IPS-NIHi11 (cell line): ENCODE results near the gene RTRAF.
A peak's percentile ranks its signal among the peaks of the same experiment; 100 is the strongest.

Experiments used
- DNase-seq: peaks from one replicate; pipeline ENCODE4 v3.0.0; 2012; ENCODE audit warnings: mixed read lengths, low spot score

Gene RTRAF

DNA sequence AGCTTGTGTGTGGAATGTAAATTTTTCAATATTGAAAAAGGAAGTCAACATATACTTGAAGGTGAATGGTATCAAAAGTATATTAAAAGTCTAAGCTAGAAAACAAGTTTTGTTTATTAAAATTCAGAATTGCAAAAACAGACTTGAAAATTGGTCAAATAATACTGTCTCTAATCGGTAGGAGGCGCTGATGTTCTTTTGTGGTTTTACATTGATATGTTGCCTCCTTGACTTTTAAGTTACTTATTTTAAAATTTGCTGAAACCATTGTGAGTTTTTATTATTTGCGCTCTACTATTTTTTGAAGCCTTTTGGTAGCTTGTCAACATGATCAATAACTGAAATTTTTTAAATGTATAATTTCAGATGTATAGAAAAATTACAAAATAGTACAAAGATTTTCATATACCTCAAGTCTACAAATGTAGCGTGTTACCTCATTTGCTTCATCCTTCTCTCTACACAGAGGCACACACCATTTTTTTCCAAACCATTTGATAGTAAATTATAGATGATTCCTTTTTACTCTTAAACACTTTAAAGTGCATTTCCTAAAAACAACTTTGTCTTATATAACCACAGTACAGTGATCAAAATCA, 6.9 kb downstream of the RTRAF start:
- DNase-seq = no peak

- no peak for DNase-seq
Observed at GRCh38 chr14:51998348-51998747, 9.0 kb downstream of the RTRAF start.

GRCh38 chr14:51999084-51999483, 9.7 kb downstream of the RTRAF start:
- no peak for DNase-seq

DNA sequence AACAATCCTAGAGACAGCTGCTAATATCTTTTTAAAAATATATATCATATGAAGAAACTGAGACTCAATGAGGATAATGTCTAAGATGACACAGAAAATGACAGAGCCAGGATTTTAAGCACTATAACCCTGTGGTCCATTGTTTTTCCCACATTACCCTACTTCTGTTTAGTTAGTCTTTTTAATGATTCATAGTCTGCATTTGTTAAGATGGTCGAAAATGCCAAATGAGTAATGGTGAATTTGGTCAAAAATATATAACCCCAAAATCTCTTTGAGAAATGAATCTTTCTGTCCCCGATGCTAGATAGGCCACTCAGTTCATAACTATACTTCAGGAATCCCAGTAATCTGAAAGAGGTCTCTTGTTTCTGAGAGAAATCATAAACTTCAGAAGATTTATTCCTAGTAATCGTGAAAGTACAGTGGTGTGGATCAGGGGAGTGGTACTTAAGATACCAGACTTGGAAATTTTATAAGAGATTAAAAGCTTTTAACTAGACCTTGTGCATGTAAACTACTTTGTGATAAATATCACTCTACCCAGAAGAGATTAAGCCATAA, 10.8 kb downstream of the RTRAF start:
- no peak for DNase-seq

DNA sequence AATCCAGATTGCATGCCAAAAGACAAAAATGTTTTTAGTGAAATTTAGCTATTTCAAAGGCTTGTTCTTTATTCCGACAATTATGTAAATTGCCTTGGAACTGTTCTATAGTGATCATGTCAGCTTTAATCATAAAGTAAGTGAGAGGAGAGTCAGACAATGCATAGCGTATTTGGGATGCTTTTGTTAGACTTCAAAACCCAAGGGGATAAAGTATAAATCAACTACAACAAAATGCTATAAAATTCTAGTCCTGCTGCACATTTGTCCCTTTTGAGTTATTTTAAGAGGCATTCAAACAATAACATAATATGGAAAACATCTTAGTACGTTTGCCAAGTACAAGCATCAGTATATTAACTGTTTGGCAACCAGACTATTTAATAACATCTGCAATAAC, 11.3 kb downstream of the RTRAF start:
- no peak for DNase-seq

- DNase-seq = no peak
Observed at GRCh38 chr14:52002542-52002941, 13.2 kb downstream of the RTRAF start.

- no peak for DNase-seq
Observed at GRCh38 chr14:52003324-52003723, 14.0 kb downstream of the RTRAF start.

GRCh38 chr14:52005625-52006024, 16.3 kb downstream of the RTRAF start:
- DNase-seq = no peak

DNA sequence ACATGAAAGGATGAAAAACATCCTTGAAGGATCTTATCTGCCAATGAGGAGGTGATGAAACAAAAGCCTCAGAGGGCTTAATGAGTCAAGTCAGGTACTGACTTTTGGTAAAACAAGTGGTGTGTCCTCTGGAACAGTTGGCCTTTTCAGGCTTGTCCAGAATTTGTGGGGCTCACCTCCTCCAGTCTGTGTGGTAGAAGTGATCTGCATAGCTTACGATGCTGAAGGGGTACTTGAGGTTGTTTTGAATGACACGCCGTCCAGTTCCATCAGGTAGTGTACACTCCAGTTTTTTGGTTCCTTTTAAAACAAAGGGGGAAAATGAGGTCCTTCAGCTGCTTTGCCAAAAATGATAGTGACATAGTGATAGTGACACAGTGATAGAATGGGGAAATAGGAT, 17.0 kb downstream of the RTRAF start:
- no peak for DNase-seq

DNA sequence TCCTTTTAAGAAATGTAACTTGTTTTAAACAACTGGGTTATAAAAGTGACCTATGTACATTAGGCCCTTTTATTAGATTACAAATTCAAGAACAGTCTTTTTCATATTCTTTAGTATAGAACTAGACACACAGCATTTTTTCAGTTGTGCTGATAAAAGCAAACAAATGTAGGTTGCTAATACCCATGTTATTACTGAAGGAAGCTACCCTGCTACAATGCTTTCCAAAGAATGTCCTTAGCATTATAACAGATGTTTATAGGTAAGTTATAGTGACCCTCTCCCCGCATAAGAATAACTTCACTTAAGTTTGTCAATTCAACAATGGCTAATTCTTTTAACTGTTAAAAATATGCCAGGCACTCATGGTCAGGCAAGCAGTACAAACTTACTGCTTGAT, 17.9 kb downstream of the RTRAF start:
- no peak for DNase-seq

DNA sequence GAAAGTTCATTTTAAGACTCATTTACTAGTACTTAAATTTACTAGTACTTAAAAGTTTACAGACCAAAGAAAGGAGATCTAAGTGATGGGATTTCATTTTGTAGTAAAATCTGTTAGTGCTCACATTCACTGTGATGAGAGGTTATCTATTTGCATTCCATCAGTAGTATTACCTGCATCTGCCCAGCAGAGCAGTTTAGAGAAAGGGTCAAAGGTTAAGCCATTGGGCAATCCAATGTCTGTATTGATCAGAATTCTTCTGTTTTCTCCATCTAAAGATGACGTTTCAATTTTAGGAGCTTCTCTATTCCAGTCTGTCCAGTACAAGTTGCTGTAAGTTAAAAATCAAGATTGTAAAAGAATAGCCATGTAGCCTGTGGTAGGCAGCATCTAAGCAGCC, 18.3 kb downstream of the RTRAF start:
- no peak for DNase-seq

- no peak for DNase-seq
Observed at GRCh38 chr14:52008136-52008535, 18.8 kb downstream of the RTRAF start.

- DNase-seq = no peak
Observed at GRCh38 chr14:52010173-52010693, 20.9 kb downstream of the RTRAF start.

GRCh38 chr14:52011523-52011922, 22.2 kb downstream of the RTRAF start:
- no peak for DNase-seq

- DNase-seq = no peak
Observed at GRCh38 chr14:52012635-52013034, 23.3 kb downstream of the RTRAF start.

GRCh38 chr14:52013984-52014600, 24.7 kb downstream of the RTRAF start:
- peak; percentile 42 for DNase-seq

DNA sequence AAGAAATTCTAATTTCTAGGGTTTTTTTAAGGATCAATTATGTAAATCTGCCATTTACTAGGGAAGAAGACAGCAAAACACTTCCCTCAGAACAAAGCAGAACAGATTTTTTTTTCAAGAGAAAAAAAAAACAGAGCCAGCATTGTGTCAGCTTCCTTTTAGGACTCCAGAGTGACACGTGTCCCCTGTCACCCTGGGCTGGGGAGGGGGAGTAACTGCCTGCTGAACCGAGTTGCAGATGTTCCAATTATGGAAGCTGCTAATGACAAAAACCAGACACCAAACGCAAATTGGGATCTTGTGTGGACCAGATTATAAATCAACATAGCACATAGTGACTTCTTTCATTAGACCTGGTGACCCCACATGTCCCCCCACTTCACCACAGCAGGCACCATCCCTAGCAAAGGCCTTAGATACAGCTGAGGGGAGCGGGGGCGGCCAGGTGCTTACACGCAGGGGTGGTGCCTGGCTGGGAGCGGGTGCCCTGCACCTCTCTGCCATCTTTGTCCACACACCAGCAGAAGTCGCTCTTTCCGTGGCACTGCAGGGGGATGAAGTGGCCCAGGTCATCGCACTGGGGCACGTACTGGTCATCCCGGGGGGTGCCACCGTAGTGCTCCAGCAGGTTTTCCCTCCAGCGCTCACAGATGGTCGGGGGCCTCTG, 25.4 kb downstream of the RTRAF start:
- no peak for DNase-seq

GRCh38 chr14:52015411-52016030, 26.2 kb downstream of the RTRAF start:
- DNase-seq = peak; percentile 40

GRCh38 chr14:52018252-52018651, 28.9 kb downstream of the RTRAF start:
- DNase-seq = no peak

DNA sequence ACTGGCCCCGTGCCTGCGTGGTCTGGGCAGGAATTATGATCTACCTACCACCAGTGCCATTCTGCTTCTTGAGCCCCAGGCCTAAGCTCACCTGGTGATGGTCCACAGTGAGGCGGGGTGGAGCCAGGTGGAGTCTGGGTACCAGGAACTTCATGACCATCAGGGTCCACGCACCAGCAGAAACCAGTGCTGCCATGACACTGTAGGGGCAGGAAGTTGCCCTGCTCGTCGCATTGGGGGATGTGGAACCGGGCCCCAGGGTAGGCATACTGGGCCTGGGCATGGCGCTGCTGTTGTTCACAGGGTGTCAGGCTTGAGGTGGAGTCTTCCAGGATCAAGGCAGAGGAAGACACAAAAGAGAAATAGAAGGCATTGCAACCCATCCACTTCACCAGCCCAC, 29.6 kb downstream of the RTRAF start:
- DNase-seq = no peak

- no peak for DNase-seq
Observed at GRCh38 chr14:52020161-52020714, 30.9 kb downstream of the RTRAF start.
